ENCODE data around the gene ATXN7L3. TPM values are rescaled to one million over a fixed set of nuclear protein-coding genes. Genes with fewer than 3 reads are reported as not detected.
"Not testable (repeated sequence)": the region's sequence is repeated elsewhere in the genome, so short reads cannot be mapped to it uniquely, and the experiment has no call there.

Gene ATXN7L3
- total RNA-seq, 1 donor from 2014 or later: 61.6 TPM

- ATAC-seq: no peak
These were observed 27.7 kb downstream of the ATXN7L3 start for GRCh38 chr17:44171931-44172455.

GRCh38 chr17:44170499-44171201 lies 29.0 kb downstream of the ATXN7L3 start, which contains the start of gene ASB16:
ASB16 (plus strand) TSS chr17:44170704; CDS start chr17:44170790, 86 bp downstream.
- ATAC-seq: no peak

- peak; percentile 7 for ATAC-seq
These were observed 29.6 kb downstream of the ATXN7L3 start for GRCh38 chr17:44170135-44170498.

DNA sequence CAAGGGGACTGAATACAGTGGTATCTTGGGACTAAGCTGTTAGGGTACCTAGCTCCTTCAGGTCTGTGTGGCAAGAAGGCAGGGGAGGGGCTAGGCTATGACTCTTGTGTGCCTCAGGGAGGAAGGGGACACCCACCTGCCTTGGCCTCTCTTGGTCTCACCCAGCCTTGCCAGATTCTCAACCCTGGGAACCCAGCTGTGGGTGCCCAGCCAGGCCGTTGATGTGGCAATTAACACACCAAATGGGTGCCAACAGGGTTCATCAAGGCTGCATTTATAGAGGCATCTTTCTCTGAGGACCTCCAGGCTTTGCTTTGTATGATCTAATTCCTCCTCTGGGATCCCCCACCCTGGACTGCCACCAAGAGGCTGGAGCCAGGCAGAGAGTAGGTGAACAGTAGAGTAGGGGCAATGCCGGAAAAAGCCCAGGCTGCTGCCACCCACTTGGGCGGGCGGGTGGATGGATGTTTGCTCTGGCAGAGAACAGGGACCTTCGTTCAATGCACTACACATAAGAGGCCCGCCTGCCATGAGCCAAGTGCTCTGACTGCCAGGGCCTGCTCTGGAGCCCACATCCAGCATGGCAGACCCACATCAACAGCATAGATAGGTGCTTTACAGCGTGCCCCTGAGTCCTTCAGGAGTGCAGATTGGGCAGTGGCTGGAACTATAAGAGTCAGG lies 32.4 kb downstream of the ATXN7L3 start:
- ATAC-seq: no peak

GRCh38 chr17:44164476-44164875 lies 35.2 kb downstream of the ATXN7L3 start:
- no peak for ATAC-seq

GRCh38 chr17:44159519-44160210 lies 40.0 kb downstream of the ATXN7L3 start:
- no peak for ATAC-seq

- no peak for ATAC-seq
These were observed 44.2 kb downstream of the ATXN7L3 start for GRCh38 chr17:44155488-44155887.

DNA sequence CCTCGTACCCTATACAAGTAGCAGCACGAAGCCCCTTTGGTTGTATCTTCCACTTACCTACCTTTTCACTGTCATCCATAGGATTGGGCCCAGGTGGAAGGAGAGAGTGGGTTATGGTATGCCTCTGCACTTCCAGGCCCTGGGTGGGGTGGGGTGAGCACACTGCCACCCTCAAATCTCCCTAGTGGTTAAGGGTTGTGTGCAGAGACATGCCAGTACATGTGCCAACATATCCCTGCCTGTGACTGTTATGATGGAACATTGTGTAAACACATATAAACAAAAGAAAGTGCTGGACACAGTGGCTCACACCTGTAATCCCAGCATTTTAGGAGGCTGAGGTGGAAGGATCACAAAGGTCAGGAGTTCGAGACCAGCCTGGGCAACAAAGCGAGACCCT lies 46.8 kb downstream of the ATXN7L3 start:
- peak; percentile 84 for ATAC-seq

GRCh38 chr17:44149750-44150329 lies 49.8 kb downstream of the ATXN7L3 start:
- no peak for ATAC-seq

GRCh38 chr17:44149066-44149465 lies 50.6 kb downstream of the ATXN7L3 start:
- ATAC-seq: not testable (repeated sequence)

GRCh38 chr17:44147812-44148211 lies 51.9 kb downstream of the ATXN7L3 start:
- ATAC-seq: no peak

GRCh38 chr17:44146375-44147346 lies 53.0 kb downstream of the ATXN7L3 start:
- no peak for ATAC-seq

DNA sequence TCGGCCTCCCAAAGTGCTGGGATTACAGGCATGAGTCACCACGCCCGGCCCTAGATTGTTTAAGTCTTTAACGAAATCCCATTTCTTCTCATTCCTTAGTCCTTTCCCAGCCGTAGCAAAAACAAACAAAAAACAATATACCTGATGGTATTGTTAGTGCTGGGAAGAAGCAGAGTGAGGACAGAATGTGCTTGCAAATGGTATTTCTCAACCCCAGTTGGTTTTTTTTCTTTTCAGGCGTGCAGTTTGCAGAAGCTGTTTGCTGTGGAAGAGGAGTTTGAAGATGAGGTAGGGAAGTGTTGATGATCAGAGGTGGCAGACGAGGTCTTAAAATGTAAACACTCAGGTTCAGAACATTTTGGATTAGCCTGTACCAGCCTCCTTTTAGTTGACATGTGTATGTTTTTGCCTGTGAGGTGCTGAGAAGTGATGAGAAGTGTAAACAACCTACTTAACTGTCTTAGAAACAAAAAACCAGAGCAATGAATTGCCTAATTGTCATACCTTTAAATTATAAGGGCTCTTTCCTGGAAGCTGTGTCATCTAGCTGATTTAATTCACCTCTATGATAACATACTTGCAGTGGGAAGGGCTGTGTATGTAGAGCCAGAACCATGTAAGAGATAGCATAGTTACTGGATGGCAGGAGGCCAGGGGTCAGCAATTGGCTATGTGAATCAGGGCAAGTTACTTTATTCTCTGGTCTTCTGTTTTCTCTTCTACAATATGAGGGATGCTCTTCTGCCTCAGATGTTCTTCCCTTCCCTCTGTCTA lies 54.5 kb downstream of the ATXN7L3 start:
- peak; percentile 31 for ATAC-seq

- ATAC-seq: not testable (repeated sequence)
These were observed 55.8 kb downstream of the ATXN7L3 start for GRCh38 chr17:44143921-44144320.

Other genes starting within 250 kb of the ATXN7L3 start
- gene PYY, start 245.9 kb downstream of the ATXN7L3 start, total RNA-seq: not detected
- gene NAGS, start 195.3 kb downstream of the ATXN7L3 start, total RNA-seq: 2.4 TPM
- 23.2 TPM for gene TMEM101, start 184.9 kb downstream of the ATXN7L3 start, total RNA-seq
- 41.8 TPM for gene LSM12, start 133.2 kb downstream of the ATXN7L3 start, total RNA-seq
- gene G6PC3, start 129.1 kb downstream of the ATXN7L3 start, total RNA-seq: 24.0 TPM
- gene HDAC5, start 76.2 kb downstream of the ATXN7L3 start, total RNA-seq: 32.0 TPM
- 6.3 TPM for gene HROB, start 58.0 kb downstream of the ATXN7L3 start, total RNA-seq
- not detected for gene ASB16, start 29.2 kb downstream of the ATXN7L3 start, total RNA-seq
- 18.2 TPM for gene TMUB2, start 12.9 kb downstream of the ATXN7L3 start, total RNA-seq
- 60.7 TPM for gene UBTF, start 19.8 kb upstream of the ATXN7L3 start, total RNA-seq
- gene SLC4A1, start 68.3 kb upstream of the ATXN7L3 start, total RNA-seq: not detected
- gene RUNDC3A, start 108.7 kb upstream of the ATXN7L3 start, total RNA-seq: 6.0 TPM
- 126 TPM for gene SLC25A39, start 124.9 kb upstream of the ATXN7L3 start, total RNA-seq
- gene GRN, start 145.4 kb upstream of the ATXN7L3 start, total RNA-seq: 767 TPM
- 1.1 TPM for gene FAM171A2, start 164.0 kb upstream of the ATXN7L3 start, total RNA-seq
- 0.68 TPM for gene ITGA2B, start 189.8 kb upstream of the ATXN7L3 start, total RNA-seq